Tibial artery (tissue), 4 donors: ENCODE measurements around the gene DEGS2.
A peak's percentile ranks its signal among the peaks of the same experiment; 100 is the strongest.

ENCODE experiments used
- DNase-seq, 2 donors: peaks; one replicate each; pipeline ENCODE4 v3.0.0-alpha.2; 2019
- H3K27ac ChIP-seq, 2 donors: fragments of 200-600 bp; sonication (generic) in 1 of 2; 1 replicate in 1 of 2; 2 replicates in 1 of 2; pipeline ENCODE4 v1.5.1; 2018 to 2019; ENCODE audit warnings: mild to moderate bottlenecking in 1 of 2
- H3K27me3 ChIP-seq, 2 donors: fragments of 200-600 bp; sonication (generic) in 1 of 2; one replicate each; pipeline versions ENCODE4 v1.5.1 to v1.6.0; 2016 to 2019
- H3K36me3 ChIP-seq, 3 donors: fragments of 200-600 bp; sonication (generic) in 2 of 3; one replicate each; pipeline ENCODE4 v1.5.1; 2016 to 2019; ENCODE audit warnings: mild to moderate bottlenecking in 2 of 3
- H3K4me1 ChIP-seq, 4 donors: fragments of 200-600 bp; sonication (generic) in 2 of 4; 1 replicate in 3 of 4; 2 replicates in 1 of 4; pipeline ENCODE4 v1.5.1; 2016 to 2019
- H3K4me3 ChIP-seq, 2 donors: fragments of 200-600 bp; sonication (generic) in 1 of 2; 1 replicate in 1 of 2; 2 replicates in 1 of 2; pipeline ENCODE4 v1.5.1; 2018 to 2019; ENCODE audit warnings: mild to moderate bottlenecking in 2 of 2
- H3K9me3 ChIP-seq, 3 donors: fragments of 200-600 bp; sonication (generic) in 1 of 3; one replicate each; pipeline ENCODE4 v1.5.1; 2016 to 2019
- CTCF ChIP-seq, 2 experiments: fragments of 200-600 bp in 1 of 2; fragments of 450-650 bp in 1 of 2; IDR thresholded peaks; one replicate each; pipeline ENCODE4 v1.5.1; 2017 to 2019; ENCODE audit warnings: antibody characterized with exemption in 2 of 2, mild to moderate bottlenecking in 1 of 2, moderate library complexity in 1 of 2
- intact Hi-C: fragments of 100-400 bp; cut with DNase I; formaldehyde crosslinking; loops from one replicate; pipeline ENCODE4 v1.15.0; 2023; ENCODE audit warnings: low total_unique reads

Gene DEGS2

GRCh38 chr14:100115236-100115635 is 44.2 kb downstream of the DEGS2 start:
- H3K27me3 ChIP-seq = no peaks in the 10 kb centered on the region
- intact Hi-C loops = no loop called here
- no peak for TF ChIP-seq CTCF (IDR thresholded peaks at IDR 0.05)
- no peaks in the 10 kb centered on the region for H3K9me3 ChIP-seq
- no peak overlapping the region for H3K27ac ChIP-seq
- no peak for DNase-seq
- peaks cover 0 to 13% (median 10%) of the 10 kb centered on the region in 4 donors for H3K4me1 ChIP-seq
- no peaks in the 10 kb centered on the region for H3K36me3 ChIP-seq
- no peak overlapping the region for H3K4me3 ChIP-seq

- Histone ChIP-seq H3K27ac (no peak overlapping the region), H3K4me3 (no peak overlapping the region), H3K4me1 (peaks cover 0 to 13% (median 10%) of the 10 kb centered on the region in 4 donors), H3K9me3 (no peaks in the 10 kb centered on the region), H3K27me3 (no peaks in the 10 kb centered on the region), H3K36me3 (no peaks in the 10 kb centered on the region)
- DNase-seq = no peak
- intact Hi-C loops = no loop called here
- TF ChIP-seq CTCF (IDR thresholded peaks at IDR 0.05) = no peak
These were observed 45.2 kb downstream of the DEGS2 start for GRCh38 chr14:100114109-100114765.

GRCh38 chr14:100111931-100112704 is 47.3 kb downstream of the DEGS2 start:
- H3K27ac ChIP-seq = peak overlapping the region in 1 of 2 donors; percentile 30
- H3K27me3 ChIP-seq = no peaks in the 10 kb centered on the region
- no peaks in the 10 kb centered on the region for H3K9me3 ChIP-seq

GRCh38 chr14:100110816-100111215 is 48.6 kb downstream of the DEGS2 start:
- no peak overlapping the region for H3K27ac ChIP-seq
- H3K9me3 ChIP-seq = no peaks in the 10 kb centered on the region
- no peaks in the 10 kb centered on the region for H3K27me3 ChIP-seq
- no peaks in the 10 kb centered on the region for H3K36me3 ChIP-seq
- H3K4me3 ChIP-seq = no peak overlapping the region
- peaks cover 0 to 47% (median 25%) of the 10 kb centered on the region in 4 donors for H3K4me1 ChIP-seq
- DNase-seq = no peak
- TF ChIP-seq CTCF (IDR thresholded peaks at IDR 0.05) = no peak
- intact Hi-C loops = no loop called here

More at GRCh38 chr14:100111931-100112704, 47.3 kb downstream of the DEGS2 start:
- H3K36me3 ChIP-seq = no peaks in the 10 kb centered on the region
- no peak for TF ChIP-seq CTCF (IDR thresholded peaks at IDR 0.05)
- intact Hi-C loops = no loop called here
- no peak for DNase-seq
- peaks cover 0 to 34% (median 21%) of the 10 kb centered on the region in 4 donors for H3K4me1 ChIP-seq
- H3K4me3 ChIP-seq = no peak overlapping the region

GRCh38 chr14:100109594-100109955 is 49.9 kb downstream of the DEGS2 start:
- intact Hi-C loops = loop anchor here (2.0 to 10.0 kb wide), 3 partner anchors 55 to 129 kb away; no protein-coding TSS in a partner anchor
- peaks cover 0 to 59% (median 38%) of the 10 kb centered on the region in 4 donors for H3K4me1 ChIP-seq

More at GRCh38 chr14:100109594-100109955, 49.9 kb downstream of the DEGS2 start:
- no peaks in the 10 kb centered on the region for H3K9me3 ChIP-seq
- H3K27me3 ChIP-seq = no peaks in the 10 kb centered on the region
- no peak for TF ChIP-seq CTCF (IDR thresholded peaks at IDR 0.05)
- H3K36me3 ChIP-seq = no peaks in the 10 kb centered on the region
- H3K4me3 ChIP-seq = no peak overlapping the region
- H3K27ac ChIP-seq = no peak overlapping the region
- DNase-seq = peak in 1 of 2 donors; percentile 12
